ENCODE results near the gene ADAMTSL3. TPM values are rescaled to one million over a fixed set of nuclear protein-coding genes. Genes with fewer than 3 reads are reported as not detected.

The ADAMTSL3 gene
- total RNA-seq, 2 experiments from 2014 or later, result not detected

DNA sequence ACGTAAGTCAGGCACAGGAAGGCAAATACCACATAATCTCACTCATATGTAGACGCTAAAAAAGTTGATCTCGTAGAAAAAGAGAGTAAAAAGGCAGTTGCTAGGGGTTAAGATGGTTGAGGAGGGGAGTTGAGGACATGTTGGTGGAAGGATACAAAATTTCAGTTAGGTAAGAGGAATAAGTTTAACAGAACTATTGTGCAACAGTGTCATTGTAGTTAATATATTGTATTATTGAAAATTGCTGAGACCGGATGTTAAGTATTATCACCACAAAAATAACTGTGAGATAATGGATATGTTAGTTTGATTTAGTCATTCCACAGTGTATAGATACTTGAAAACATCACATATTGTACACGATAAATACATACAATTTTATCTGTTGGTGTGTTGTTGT lies 139.1 kb downstream of the ADAMTSL3 start:
- H3K4me3 Mint-ChIP-seq, result no peak overlapping the region
- POLR2A ChIA-PET, result no interaction called here

DNA sequence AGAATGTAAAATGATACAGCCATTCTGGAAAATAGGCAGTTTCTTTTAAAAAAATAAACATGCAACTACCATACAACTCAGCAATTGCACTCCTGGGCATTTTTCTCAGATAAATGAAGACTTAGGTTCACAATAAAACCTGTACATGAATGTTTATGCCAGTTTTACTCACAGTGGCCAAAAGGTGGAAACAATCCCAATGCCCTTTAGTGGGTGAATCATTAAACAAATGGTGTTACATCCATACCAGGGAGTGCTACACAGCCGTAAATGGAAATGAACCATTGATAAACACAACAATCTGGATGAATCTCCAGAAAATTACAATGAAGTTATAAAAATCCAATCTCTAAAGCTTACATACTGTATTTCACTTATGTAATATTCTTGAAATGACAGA lies 140.3 kb downstream of the ADAMTSL3 start:
- ChIA-PET POLR2A (no interaction called here), CTCF (no interaction called here)
- ATAC-seq (ENCODE audit: poor library complexity) (no peak), DNase-seq (no peak)
- TF ChIP-seq, protein P1, sequence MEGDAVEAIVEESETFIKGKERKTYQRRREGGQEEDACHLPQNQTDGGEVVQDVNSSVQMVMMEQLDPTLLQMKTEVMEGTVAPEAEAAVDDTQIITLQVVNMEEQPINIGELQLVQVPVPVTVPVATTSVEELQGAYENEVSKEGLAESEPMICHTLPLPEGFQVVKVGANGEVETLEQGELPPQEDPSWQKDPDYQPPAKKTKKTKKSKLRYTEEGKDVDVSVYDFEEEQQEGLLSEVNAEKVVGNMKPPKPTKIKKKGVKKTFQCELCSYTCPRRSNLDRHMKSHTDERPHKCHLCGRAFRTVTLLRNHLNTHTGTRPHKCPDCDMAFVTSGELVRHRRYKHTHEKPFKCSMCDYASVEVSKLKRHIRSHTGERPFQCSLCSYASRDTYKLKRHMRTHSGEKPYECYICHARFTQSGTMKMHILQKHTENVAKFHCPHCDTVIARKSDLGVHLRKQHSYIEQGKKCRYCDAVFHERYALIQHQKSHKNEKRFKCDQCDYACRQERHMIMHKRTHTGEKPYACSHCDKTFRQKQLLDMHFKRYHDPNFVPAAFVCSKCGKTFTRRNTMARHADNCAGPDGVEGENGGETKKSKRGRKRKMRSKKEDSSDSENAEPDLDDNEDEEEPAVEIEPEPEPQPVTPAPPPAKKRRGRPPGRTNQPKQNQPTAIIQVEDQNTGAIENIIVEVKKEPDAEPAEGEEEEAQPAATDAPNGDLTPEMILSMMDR (IDR thresholded peaks at IDR 0.05), result no peak
- H3K9me3 Mint-ChIP-seq, result no peaks in the 10 kb centered on the region
- Histone ChIP-seq H3K27ac (ENCODE audit: low read depth in 1 of 2, low read length in 2 of 2) (no peak overlapping the region), H3K4me3 (ENCODE audit: low read length) (no peak overlapping the region), H3K9me3 (ENCODE audit: control insufficient read depth in 1 of 2, insufficient read depth in 1 of 2, low read length in 2 of 2) (peaks cover 0 to 3% of the 10 kb centered on the region in 2 experiments), H3K27me3 (ENCODE audit: control insufficient read depth in 1 of 2, insufficient read depth in 2 of 2, low read length in 2 of 2) (no peaks in the 10 kb centered on the region), H3K36me3 (ENCODE audit: insufficient read depth, low read length) (no peaks in the 10 kb centered on the region), H3K4me1 (ENCODE audit: insufficient read depth, low read length) (no peaks in the 10 kb centered on the region)
- H3K36me3 Mint-ChIP-seq (ENCODE audit: low read depth), result no peaks in the 10 kb centered on the region
- no peak overlapping the region for H3K4me3 Mint-ChIP-seq
- intact Hi-C loops (cut with DNase I, micrococcal nuclease), result no loop called here
- no peaks in the 10 kb centered on the region for H3K4me1 Mint-ChIP-seq (ENCODE audit: low read depth)
- H3K27ac Mint-ChIP-seq, result no peak overlapping the region
- H3K27me3 Mint-ChIP-seq, result peaks cover 21% of the 10 kb centered on the region

More for the DNA sequence above, 139.1 kb downstream of the ADAMTSL3 start:
- no peak overlapping the region for H3K27ac Mint-ChIP-seq
- CTCF ChIA-PET, result no interaction called here
- no peaks in the 10 kb centered on the region for H3K9me3 Mint-ChIP-seq
- H3K36me3 Mint-ChIP-seq (ENCODE audit: low read depth), result no peaks in the 10 kb centered on the region
- Histone ChIP-seq H3K9me3 (ENCODE audit: control insufficient read depth in 1 of 2, insufficient read depth in 1 of 2, low read length in 2 of 2) (no peaks in the 10 kb centered on the region), H3K4me1 (ENCODE audit: insufficient read depth, low read length) (no peaks in the 10 kb centered on the region), H3K27ac (ENCODE audit: low read depth in 1 of 2, low read length in 2 of 2) (no peak overlapping the region), H3K36me3 (ENCODE audit: insufficient read depth, low read length) (no peaks in the 10 kb centered on the region), H3K27me3 (ENCODE audit: control insufficient read depth in 1 of 2, insufficient read depth in 2 of 2, low read length in 2 of 2) (no peaks in the 10 kb centered on the region), H3K4me3 (ENCODE audit: low read length) (no peak overlapping the region)
- H3K4me1 Mint-ChIP-seq (ENCODE audit: low read depth), result no peaks in the 10 kb centered on the region
- intact Hi-C loops (cut with DNase I, micrococcal nuclease), result no loop called here
- DNase-seq (no peak), ATAC-seq (ENCODE audit: poor library complexity) (no peak)
- TF ChIP-seq, protein P1 (IDR thresholded peaks at IDR 0.05), result no peak
- peaks cover 21% of the 10 kb centered on the region for H3K27me3 Mint-ChIP-seq

DNA sequence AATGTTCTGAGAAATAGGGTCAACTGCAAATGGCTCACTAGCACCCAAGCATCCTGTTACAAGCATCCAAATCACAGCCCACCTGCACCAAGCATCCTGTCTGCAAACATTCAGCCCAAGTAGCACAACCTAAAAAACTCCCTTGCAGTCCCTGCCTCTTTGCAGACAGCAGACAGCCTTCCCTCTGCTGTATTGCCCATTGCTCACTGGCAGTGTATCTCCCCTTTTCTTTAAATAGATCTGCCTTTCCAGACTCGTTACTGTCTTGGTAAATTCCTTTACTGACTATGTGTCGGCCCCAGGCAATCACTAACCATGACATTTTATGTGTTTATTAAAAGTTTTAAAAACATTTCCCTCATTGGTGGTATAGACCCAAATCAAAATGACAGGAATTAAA lies 155.4 kb downstream of the ADAMTSL3 start:
- Mint-ChIP-seq H3K27ac (no peak overlapping the region), H3K4me3 (no peak overlapping the region)
- no peak for ATAC-seq (ENCODE audit: poor library complexity)

More for the DNA sequence above, 155.4 kb downstream of the ADAMTSL3 start:
- ChIA-PET POLR2A (no interaction called here), CTCF (no interaction called here)
- no peaks in the 10 kb centered on the region for H3K4me1 Mint-ChIP-seq (ENCODE audit: low read depth)
- Histone ChIP-seq H3K36me3 (ENCODE audit: insufficient read depth, low read length) (no peaks in the 10 kb centered on the region), H3K9me3 (ENCODE audit: control insufficient read depth in 1 of 2, insufficient read depth in 1 of 2, low read length in 2 of 2) (peaks cover 0 to 4% of the 10 kb centered on the region in 2 experiments), H3K27ac (ENCODE audit: low read depth in 1 of 2, low read length in 2 of 2) (no peak overlapping the region), H3K4me1 (ENCODE audit: insufficient read depth, low read length) (no peaks in the 10 kb centered on the region), H3K27me3 (ENCODE audit: control insufficient read depth in 1 of 2, insufficient read depth in 2 of 2, low read length in 2 of 2) (peaks cover 0 to 4% of the 10 kb centered on the region in 2 experiments), H3K4me3 (ENCODE audit: low read length) (no peak overlapping the region)
- TF ChIP-seq, protein P1 (IDR thresholded peaks at IDR 0.05), result no peak
- intact Hi-C loops (cut with DNase I, micrococcal nuclease), result no loop called here
- peaks cover 4% of the 10 kb centered on the region for H3K9me3 Mint-ChIP-seq
- H3K27me3 Mint-ChIP-seq, result no peaks in the 10 kb centered on the region
- DNase-seq, result no peak
- H3K36me3 Mint-ChIP-seq (ENCODE audit: low read depth), result no peaks in the 10 kb centered on the region
